ENCODE data around the gene MCF2L2.

DNA sequence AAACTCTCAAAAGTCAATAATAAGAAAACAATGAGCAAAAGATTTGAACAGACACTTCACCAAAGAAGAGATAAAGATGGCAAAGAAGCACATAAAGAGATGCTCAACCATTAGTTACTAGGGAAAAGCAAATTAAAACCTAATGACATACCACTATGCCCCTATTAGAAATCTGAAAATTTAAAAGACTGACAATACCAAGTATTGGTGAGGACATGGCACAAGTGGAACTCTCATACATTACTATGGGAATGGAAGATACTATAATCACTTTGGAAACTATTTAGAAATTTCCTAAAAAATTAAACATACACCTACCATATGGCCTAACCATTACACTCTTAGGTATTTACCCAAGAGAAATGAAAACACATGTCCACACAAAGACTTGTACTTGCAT is 230.7 kb downstream of the MCF2L2 start:
- TF ChIP-seq, protein P1, sequence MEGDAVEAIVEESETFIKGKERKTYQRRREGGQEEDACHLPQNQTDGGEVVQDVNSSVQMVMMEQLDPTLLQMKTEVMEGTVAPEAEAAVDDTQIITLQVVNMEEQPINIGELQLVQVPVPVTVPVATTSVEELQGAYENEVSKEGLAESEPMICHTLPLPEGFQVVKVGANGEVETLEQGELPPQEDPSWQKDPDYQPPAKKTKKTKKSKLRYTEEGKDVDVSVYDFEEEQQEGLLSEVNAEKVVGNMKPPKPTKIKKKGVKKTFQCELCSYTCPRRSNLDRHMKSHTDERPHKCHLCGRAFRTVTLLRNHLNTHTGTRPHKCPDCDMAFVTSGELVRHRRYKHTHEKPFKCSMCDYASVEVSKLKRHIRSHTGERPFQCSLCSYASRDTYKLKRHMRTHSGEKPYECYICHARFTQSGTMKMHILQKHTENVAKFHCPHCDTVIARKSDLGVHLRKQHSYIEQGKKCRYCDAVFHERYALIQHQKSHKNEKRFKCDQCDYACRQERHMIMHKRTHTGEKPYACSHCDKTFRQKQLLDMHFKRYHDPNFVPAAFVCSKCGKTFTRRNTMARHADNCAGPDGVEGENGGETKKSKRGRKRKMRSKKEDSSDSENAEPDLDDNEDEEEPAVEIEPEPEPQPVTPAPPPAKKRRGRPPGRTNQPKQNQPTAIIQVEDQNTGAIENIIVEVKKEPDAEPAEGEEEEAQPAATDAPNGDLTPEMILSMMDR (IDR thresholded peaks at IDR 0.05): no peak
- TF ChIP-seq POLR2A (IDR thresholded peaks at IDR 0.05): no peak
